HTERT RPE-1 (cell line): ENCODE results near the gene ARF6.
"Not testable (repeated sequence)": the region's sequence is repeated elsewhere in the genome, so short reads cannot be mapped to it uniquely, and the experiment has no call there.

Experiments
- in situ Hi-C: fragments of 300-500 bp; cut with MboI; formaldehyde crosslinking; loops from 4 replicates; pipeline ENCODE4 v1.14.3; 2020; ENCODE audit warnings: low sequenced_read_pairs

Gene ARF6

DNA sequence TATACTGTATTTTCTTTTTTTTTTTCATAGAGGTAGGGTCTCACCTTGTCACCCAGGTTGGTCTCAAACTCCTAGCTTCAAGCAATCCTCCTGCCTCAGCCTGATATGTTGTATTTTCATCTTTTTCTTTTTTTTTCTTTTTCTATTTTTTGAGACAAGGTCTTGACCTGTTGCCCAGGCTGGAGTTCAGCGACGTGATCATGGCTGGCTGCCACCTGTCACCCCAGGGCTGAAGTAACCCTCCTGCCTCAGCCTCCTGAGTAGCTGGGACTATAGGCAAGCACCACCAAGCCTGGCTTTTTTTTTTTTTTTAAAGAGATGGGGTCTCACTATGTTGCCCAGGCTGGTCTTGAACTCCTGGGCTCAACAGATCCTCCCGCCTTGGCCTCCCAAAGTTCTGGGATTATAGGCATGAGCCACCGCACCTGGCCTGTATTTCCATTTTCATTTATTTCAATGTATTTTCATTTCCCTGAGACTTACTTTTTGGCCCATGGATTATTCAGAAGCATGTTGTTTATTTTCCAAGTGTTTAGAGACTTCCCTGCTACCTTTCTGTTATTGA is 16.2 kb upstream of the ARF6 start:
- in situ Hi-C loops, result no loop called here

DNA sequence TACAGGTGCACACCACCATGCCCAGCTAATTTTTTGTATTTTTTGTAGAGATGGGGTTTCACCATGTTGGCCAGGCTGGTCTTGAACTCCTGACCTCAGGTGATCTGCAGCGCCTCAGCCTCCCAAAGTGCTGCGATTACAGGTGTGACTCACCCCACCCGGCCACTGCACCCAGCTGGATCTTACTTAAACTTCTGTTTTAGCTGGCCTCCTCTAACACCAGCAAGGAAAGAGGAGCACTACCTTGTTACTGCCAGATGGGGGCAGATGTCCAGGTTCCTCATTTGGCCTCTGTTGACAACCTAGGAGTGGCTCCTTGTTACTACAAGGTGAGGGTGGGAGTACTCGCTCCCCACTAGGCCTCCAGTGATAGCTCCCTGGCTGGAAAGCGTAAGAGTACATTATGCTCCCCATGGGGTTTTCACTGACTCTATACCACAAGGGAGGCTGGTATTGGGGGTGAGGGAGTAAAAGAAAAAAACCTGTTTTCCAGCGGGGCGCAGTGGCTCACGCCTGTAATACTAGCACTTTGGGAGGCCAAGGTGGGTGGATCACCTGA is 13.2 kb upstream of the ARF6 start:
- in situ Hi-C loops, result no loop called here

DNA sequence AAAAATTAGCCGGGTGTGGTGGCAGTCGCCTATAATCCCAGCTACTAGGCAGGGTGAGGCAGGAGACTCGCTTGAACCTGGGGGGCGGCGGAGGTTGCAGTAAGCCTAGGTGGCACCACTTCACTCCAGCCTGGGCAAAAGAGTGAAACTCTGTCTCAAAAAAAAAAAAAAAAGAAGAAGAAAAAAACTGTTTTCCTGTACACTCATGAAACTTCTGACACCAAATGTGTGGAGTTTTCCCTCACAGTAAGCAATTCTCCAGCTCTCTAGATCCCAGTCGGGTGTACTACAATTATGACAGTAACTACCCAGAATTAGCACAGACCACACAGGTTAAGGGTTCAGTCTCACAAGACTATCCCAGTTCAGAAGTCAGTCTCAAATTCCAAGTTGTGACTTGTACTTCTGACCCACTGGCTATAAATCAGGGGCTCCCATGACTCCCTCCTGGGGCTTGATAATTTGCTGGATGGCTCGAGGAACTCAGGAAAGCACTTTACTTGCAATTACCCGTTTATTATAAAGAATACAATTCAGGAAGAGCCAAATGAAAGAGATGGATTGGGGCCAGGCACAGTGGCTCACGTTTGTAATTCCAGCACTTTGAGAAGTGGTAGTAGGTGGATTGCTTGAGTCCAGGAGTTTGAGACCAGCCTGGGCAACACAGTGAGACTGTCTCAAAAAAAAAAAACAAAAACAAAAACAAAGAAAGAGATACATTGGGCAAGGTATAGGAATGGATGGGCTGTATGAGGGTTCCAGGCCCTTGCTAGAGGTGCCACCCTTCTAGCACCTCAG is 12.4 kb upstream of the ARF6 start:
- in situ Hi-C loops, result no loop called here

DNA sequence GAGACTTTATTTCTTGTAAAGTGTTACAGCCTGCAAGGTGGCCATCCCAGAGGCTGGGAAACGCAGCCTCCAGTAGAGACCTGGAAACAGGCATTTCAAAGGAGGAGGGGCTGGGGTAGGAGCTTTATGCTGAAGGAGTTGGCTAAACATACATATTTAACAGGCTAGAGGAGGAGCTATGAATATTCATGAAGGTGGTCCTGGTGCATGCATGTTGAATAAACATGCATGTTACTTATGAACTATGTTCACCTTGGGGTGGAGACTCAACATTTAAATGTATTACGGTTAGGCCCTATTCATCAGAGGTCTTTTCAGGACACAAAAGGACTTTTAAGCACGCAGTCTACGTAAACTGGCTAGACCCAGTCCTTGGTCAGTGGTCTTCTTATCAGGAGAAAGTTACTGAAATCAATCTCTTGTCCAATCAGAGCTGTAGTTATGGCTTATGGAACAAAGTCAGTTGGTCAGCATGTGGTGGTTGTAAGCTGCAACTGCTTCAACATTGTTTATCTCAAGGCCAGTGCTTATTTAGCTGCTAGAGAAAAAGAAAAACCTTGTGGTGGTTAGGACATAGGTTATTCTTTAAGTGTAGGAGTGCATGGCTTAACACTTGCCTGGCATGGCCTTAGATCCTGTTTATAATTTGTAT is 11.4 kb upstream of the ARF6 start:
- in situ Hi-C loops, result no loop called here

DNA sequence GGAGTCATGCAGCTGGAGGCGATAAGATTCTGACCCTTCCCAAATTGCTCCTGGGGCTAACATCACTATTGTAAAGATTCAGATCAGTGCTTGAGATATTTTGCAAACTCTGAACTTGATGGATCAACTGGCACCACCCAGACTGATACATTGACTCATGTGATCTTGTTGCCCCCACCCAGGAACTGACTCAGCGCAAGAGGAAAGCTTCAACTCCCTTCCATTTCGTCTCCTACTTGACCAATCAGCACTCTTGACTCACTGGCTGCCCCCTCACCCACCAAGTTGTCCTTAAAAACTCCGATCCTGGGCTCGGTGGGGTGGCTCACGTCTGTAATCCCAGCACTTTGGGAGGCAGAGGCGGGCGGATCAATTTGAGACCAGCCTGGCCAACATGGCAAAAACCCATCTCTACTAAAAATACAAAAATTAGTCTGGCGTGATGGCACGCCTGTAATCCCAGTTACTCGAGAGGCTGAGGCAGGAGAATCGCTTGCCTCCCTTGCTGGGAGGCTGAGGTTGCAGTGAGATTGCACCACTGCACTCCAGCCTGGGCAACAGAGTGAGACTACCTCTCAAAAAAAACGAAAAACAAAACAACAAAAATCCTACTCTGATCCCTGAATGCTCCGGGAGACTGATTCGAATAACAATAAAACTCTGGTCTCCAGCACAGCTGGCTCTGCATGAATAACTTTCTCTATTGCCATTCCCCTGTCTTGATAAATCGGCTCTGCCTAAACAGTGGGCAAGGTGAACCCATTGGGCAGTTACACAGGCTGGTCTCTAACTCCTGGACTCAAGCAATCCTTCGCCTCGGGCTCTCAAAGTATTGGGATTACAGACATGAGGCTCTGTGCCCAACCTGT is 9.8 kb upstream of the ARF6 start:
- in situ Hi-C loops, result no loop called here

DNA sequence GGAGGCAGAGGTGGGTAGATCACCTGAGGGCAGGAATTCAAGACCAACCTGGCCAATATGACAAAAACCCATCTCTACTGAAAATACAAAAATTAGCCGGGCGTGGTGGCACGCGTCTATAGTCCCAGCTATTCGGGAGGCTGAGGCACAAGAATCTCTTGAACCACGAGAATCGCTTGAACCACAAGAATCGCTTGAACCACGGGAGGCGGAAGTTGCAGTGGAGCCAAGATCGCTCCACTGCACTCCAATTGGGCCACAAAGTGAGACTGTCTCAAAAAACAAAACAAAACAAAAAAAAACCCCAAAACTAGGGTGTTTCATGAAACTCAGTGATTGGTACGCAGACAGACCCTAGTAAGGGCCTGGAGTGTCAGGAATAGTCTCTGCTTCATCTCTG is 6.4 kb upstream of the ARF6 start:
- in situ Hi-C loops, result no loop called here

DNA sequence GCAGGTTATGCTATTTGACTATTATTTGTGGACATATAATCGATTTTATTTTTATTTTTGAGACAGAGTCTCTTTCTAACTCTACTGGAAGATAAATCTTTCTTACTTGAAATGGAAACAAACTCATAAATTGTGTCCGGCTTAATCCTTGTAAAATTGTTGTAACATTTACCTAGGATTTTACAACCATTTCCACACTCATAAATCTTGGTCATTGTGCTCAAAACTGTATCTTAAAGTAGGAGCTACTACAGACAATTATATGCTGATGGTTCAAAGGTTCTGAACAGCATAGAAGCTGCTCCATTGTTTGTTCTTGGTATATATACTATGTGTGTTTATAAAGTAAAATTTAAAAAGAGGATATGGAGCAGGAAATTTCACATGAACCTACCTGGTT is 4.6 kb upstream of the ARF6 start:
- in situ Hi-C loops, result no loop called here

DNA sequence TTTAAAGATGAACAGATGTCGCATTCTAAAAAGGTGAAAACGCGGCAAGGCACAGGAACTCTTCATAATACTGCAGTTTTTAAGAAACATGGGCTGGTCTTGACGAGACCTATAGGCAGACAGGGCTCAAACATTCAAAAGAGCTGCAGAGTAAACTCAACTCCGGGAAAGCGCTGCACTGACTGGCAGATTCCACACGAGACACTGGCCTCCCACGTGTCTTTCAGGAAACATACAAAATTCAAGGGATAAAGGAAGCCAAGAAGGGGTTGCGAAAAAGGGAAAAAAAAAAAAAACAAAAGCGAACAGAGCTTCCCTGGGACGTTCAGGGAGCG is 614 bp upstream of the ARF6 start:
- in situ Hi-C loops, result no loop called here

DNA sequence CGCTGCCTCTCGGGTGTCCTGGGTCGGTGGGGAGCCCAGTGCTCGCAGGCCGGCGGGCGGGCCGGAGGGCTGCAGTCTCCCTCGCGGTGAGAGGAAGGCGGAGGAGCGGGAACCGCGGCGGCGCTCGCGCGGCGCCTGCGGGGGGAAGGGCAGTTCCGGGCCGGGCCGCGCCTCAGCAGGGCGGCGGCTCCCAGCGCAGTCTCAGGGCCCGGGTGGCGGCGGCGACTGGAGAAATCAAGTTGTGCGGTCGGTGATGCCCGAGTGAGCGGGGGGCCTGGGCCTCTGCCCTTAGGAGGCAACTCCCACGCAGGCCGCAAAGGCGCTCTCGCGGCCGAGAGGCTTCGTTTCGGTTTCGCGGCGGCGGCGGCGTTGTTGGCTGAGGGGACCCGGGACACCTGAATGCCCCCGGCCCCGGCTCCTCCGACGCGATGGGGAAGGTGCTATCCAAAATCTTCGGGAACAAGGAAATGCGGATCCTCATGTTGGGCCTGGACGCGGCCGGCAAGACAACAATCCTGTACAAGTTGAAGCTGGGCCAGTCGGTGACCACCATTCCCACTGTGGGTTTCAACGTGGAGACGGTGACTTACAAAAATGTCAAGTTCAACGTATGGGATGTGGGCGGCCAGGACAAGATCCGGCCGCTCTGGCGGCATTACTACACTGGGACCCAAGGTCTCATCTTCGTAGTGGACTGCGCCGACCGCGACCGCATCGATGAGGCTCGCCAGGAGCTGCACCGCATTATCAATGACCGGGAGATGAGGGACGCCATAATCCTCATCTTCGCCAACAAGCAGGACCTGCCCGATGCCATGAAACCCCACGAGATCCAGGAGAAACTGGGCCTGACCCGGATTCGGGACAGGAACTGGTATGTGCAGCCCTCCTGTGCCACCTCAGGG is 679 bp downstream of the ARF6 start:
- in situ Hi-C loops, result no loop called here

DNA sequence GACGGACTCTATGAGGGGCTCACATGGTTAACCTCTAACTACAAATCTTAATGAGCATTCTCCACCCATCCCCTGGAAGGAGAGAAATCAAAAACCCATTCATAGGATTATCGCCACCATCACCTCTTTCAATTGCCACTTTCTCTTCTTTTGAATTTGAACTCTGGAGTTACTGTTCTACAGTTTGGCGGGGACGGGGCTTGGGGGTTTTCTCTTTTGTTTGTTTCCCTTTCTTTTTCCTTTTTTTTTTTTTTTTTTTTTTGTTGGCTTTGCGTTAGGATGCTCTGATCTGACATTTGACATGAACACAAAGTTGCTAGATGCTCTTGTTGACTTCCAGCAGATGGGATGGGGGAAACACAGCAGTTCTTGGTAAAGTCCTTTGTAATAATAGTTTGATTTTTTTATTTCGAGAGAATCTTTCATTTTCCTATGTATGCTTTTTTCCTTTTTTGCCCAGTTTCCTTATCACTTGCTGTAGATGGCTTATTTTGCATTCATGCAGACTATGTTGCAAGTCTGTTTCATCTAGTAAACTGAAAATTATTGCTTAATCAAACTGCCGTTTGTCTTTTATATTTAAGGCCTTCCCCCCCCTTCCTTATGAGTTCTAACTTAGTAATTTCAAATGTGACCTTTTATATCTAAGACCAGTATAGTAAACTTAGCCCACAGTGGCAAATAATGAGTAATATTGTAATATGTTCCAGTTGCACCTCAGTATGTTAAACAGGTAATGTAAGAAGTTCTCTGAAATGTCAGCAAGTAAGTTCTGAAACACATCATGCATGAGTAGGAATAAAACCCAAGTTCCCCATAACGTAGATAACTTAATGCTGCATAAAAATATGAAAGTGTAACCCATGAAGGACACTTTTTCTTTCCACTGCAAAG is 1.6 kb downstream of the ARF6 start:
- in situ Hi-C loops, result not testable (repeated sequence)

DNA sequence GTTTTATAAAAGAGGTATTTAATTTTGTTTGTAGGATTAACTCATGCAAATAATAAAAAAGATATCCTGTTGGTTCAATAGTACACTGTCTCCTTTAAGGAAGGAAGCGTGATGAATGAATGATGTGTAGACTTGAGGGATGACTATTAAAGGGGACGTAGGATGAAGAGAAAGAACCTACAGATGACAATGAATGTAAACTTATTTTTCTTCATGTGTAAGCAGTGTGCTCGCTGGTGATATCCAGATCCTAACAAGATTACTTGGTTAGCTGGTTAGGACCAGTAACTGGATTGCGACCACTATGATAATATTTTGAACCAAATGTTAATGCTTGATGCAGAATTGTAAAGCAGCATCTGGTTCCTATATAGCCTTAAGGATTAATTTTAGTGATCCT is 2.6 kb downstream of the ARF6 start:
- in situ Hi-C loops, result no loop called here

DNA sequence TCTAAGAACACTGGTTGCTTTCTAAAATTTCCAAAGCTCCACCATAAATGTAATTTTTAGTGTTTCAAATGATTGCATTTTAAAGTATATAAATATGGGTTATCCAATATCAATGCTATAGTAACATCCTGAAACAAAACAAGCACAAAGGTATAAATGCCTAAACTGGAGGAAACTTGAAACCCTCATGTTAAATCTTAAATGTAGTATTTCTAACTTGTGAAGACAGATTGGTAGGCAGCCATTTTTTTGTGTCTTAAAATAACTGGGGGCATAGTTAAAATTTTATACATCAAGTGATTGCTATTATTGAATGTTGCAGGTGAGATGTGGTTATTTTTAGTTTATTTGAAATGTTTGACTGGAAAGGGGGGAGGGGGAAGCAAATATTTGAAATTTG is 3.4 kb downstream of the ARF6 start:
- in situ Hi-C loops, result not testable (repeated sequence)

DNA sequence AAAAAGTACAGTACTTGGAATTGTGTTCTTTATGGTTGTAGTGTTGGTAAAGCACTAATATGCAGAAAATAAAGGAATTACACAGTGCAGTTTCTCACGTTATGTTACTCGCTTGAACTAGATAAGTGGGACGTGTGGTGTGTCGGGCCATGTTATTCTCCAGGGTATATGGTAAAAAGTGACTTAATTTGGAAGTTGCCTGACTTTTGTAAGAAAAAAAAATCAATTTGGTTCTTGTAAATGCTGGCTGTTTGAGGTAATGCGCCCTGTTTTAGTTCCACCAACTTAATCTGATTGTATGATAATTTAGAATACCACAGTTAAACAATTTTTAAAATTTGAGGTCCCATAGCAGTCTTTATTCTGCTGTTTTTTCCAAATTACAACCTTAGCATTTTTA is 4.1 kb downstream of the ARF6 start:
- in situ Hi-C loops, result no loop called here

DNA sequence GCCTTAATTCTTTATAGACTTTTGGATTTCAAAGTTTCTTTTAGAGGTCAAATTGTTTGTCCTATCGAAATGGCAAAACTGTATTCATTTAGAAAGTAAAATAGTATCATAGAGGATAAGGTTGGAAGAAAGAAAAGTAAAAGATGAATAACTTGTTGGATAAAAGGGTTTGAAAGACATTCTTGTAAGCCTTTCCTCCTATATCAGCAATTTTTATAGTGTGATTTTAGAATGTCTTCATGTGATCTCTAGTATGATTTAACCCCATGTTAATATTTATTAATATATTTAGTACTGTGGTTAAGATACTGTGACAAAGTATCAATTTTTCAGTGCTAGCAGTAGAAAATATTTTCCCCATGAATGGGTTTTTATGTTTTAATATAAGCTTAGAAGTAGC is 4.5 kb downstream of the ARF6 start:
- in situ Hi-C loops, result no loop called here

DNA sequence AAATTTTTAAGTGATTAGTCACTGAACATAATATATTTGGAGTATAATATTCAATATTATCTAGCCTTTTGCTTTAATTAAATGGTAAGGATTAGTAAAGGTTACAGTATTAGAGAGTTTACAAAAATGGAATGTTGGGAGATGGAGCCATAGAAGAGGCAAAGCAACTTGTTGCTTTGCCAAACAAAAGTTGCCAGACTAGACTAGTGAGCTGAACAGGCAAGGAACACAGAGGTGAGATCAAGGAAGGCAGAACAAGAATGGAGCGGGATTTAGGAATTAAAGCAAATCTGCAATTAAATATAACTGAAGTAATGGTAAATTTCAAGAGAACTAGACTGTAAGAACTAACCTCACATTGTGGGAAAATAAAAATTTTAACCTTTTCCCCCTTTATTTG is 5.1 kb downstream of the ARF6 start:
- in situ Hi-C loops, result no loop called here

DNA sequence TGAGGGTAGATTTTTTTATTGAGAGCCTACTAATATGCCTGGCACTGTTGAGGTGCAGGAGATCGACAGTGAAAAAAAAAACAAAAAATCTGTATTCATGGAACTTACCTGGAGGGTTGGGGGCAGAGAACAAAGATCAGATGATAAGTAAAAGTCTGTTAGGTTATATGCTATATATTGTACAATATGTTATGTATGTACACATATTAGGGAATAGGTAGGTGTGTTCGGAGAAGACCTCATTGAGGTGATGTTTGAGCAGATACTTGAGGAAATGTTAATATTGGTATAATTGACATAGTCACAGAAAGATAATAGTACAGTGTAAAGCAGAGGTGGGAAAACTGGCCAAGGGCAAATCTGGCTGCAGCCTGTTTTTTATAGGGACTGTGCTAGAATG is 5.6 kb downstream of the ARF6 start:
- in situ Hi-C loops, result no loop called here

DNA sequence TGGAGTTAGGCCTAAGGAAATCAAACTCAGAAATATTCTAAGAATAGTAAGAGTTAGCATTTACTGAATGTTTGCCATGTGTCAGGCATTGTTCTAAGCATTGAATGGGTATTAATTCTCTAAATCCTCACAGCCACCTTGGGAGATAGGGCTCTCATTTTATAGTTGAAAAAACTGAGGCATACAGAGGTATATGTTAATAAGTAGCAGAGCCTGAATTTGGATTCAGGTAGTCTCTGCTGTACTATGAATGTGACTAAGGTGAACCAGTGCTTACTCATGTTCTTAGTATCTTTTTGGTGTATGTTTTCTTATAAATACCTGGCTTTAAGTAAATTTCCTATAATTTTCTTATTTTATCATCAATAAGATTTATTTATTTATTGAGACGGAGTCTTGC is 8.1 kb downstream of the ARF6 start:
- in situ Hi-C loops, result no loop called here

DNA sequence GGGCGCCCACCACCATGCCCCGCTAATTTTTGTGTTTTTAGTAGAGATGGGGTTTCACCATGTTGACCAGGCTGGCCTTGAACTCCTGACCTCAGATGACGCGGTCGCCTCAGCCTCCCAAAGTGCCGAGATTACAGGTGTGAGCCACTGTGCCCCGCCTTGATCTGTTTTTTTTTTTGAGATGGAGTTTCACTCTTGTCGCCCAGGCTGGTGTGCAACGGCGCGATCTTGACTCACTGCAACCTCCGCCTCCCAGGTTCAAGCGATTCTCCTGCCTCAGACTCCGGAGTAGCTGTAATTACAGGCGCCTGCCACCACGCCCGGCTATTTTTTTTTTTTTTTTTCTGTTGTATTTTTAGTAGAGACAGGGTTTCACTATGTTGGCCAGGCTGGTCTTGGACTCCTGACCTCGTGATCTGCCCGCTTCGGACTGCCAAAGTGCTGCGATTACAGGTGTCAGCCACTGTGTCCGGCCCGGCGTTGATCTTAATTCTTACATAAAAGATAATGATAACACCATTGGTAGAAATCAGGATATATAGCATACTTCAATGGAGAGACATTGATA is 9.9 kb downstream of the ARF6 start:
- in situ Hi-C loops, result not testable (repeated sequence)

DNA sequence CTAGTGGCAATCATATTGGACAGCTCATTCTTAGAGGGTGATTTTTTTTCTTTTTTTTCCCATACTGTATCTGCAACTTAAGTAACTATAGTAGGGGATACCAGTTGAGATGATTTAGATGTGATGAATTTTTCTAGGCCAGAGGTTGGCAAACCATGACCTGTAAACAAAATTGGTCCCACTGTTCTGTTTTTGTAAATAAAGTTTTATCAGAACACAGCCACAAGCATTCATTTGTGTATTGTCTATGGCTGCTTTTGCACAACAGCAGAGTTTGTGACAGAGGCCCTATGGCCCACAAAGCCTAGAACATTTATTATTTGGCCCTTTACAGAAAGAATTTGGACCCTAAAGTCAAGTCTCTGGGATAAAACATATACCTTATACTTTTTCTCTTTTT is 11.4 kb downstream of the ARF6 start:
- in situ Hi-C loops, result no loop called here
